ENCODE measurements around the gene PFKL.

The PFKL gene

GRCh38 chr21:44310628-44311507, 11.0 kb downstream of the PFKL start:
- H3K9me3 ChIP-seq (ENCODE audit: low read depth, low read length): no peaks in the 10 kb centered on the region
- H3K36me3 ChIP-seq (ENCODE audit: insufficient read depth, low read length): no peaks in the 10 kb centered on the region; the same call in 1 of the 2 replicates
- no peak overlapping the region for H3K27ac ChIP-seq
- H3K9ac ChIP-seq (ENCODE audit: insufficient read length): no peak overlapping the region
- DNase-seq (ENCODE audit: low read depth, low spot score): no peak
- no peak overlapping the region for H3K4me3 ChIP-seq
- no peak for TF ChIP-seq FOXP2 (optimal IDR thresholded peaks at IDR 0.05; ENCODE audit: control extremely low read depth, extremely low read length, insufficient read depth)
- no peak for TF ChIP-seq POLR2AphosphoS5 (IDR thresholded peaks at IDR 0.05; ENCODE audit: borderline replicate concordance, low read depth, low read length)
- TF ChIP-seq EZH2 (IDR thresholded peaks at IDR 0.05): no peak

GRCh38 chr21:44312089-44312488, 12.2 kb downstream of the PFKL start:
- H3K27ac ChIP-seq: no peak overlapping the region
- no peak overlapping the region for H3K9ac ChIP-seq (ENCODE audit: insufficient read length)
- H3K9me3 ChIP-seq (ENCODE audit: low read depth, low read length): no peaks in the 10 kb centered on the region
- H3K4me3 ChIP-seq: no peak overlapping the region
- no peak for TF ChIP-seq EZH2 (IDR thresholded peaks at IDR 0.05)
- no peak for TF ChIP-seq FOXP2 (optimal IDR thresholded peaks at IDR 0.05; ENCODE audit: control extremely low read depth, extremely low read length, insufficient read depth)
- TF ChIP-seq POLR2AphosphoS5 (IDR thresholded peaks at IDR 0.05; ENCODE audit: borderline replicate concordance, low read depth, low read length): no peak
- no peaks in the 10 kb centered on the region; the same call in 1 of the 2 replicates for H3K36me3 ChIP-seq (ENCODE audit: insufficient read depth, low read length)
- no peak for DNase-seq (ENCODE audit: low read depth, low spot score)

- Histone ChIP-seq H3K36me3 (ENCODE audit: insufficient read depth, low read length) (no peaks in the 10 kb centered on the region; the same call in 1 of the 2 replicates), H3K4me3 (no peak overlapping the region), H3K9ac (ENCODE audit: insufficient read length) (no peak overlapping the region), H3K27ac (no peak overlapping the region), H3K9me3 (ENCODE audit: low read depth, low read length) (no peaks in the 10 kb centered on the region)
- DNase-seq (ENCODE audit: low read depth, low spot score): no peak
- TF ChIP-seq EZH2 (IDR thresholded peaks at IDR 0.05) (no peak), FOXP2 (optimal IDR thresholded peaks at IDR 0.05; ENCODE audit: control extremely low read depth, extremely low read length, insufficient read depth) (no peak), POLR2AphosphoS5 (IDR thresholded peaks at IDR 0.05; ENCODE audit: borderline replicate concordance, low read depth, low read length) (no peak)
These were observed 12.9 kb downstream of the PFKL start for GRCh38 chr21:44312716-44313115.

GRCh38 chr21:44313451-44313850, 13.6 kb downstream of the PFKL start:
- Histone ChIP-seq H3K4me3 (no peak overlapping the region), H3K27ac (no peak overlapping the region), H3K36me3 (ENCODE audit: insufficient read depth, low read length) (no peaks in the 10 kb centered on the region; the same call in 1 of the 2 replicates), H3K9ac (ENCODE audit: insufficient read length) (no peak overlapping the region), H3K9me3 (ENCODE audit: low read depth, low read length) (no peaks in the 10 kb centered on the region)
- no peak for DNase-seq (ENCODE audit: low read depth, low spot score)
- no peak for TF ChIP-seq POLR2AphosphoS5 (IDR thresholded peaks at IDR 0.05; ENCODE audit: borderline replicate concordance, low read depth, low read length)
- no peak for TF ChIP-seq FOXP2 (optimal IDR thresholded peaks at IDR 0.05; ENCODE audit: control extremely low read depth, extremely low read length, insufficient read depth)
- no peak for TF ChIP-seq EZH2 (IDR thresholded peaks at IDR 0.05)

- TF ChIP-seq FOXP2 (optimal IDR thresholded peaks at IDR 0.05; ENCODE audit: control extremely low read depth, extremely low read length, insufficient read depth) (no peak), POLR2AphosphoS5 (IDR thresholded peaks at IDR 0.05; ENCODE audit: borderline replicate concordance, low read depth, low read length) (no peak), EZH2 (IDR thresholded peaks at IDR 0.05) (no peak)
- Histone ChIP-seq H3K9ac (ENCODE audit: insufficient read length) (no peak overlapping the region), H3K27ac (no peak overlapping the region), H3K9me3 (ENCODE audit: low read depth, low read length) (no peaks in the 10 kb centered on the region), H3K36me3 (ENCODE audit: insufficient read depth, low read length) (no peaks in the 10 kb centered on the region; the same call in 1 of the 2 replicates), H3K4me3 (no peak overlapping the region)
- no peak for DNase-seq (ENCODE audit: low read depth, low spot score)
These were observed 14.3 kb downstream of the PFKL start for GRCh38 chr21:44314128-44314527.

GRCh38 chr21:44314561-44314960, 14.7 kb downstream of the PFKL start:
- Histone ChIP-seq H3K9ac (ENCODE audit: insufficient read length) (no peak overlapping the region), H3K27ac (no peak overlapping the region), H3K36me3 (ENCODE audit: insufficient read depth, low read length) (no peaks in the 10 kb centered on the region; the same call in 1 of the 2 replicates), H3K9me3 (ENCODE audit: low read depth, low read length) (no peaks in the 10 kb centered on the region), H3K4me3 (no peak overlapping the region)
- no peak for DNase-seq (ENCODE audit: low read depth, low spot score)
- TF ChIP-seq FOXP2 (optimal IDR thresholded peaks at IDR 0.05; ENCODE audit: control extremely low read depth, extremely low read length, insufficient read depth): no peak
- no peak for TF ChIP-seq POLR2AphosphoS5 (IDR thresholded peaks at IDR 0.05; ENCODE audit: borderline replicate concordance, low read depth, low read length)
- no peak for TF ChIP-seq EZH2 (IDR thresholded peaks at IDR 0.05)

- Histone ChIP-seq H3K9me3 (ENCODE audit: low read depth, low read length) (no peaks in the 10 kb centered on the region), H3K4me3 (no peak overlapping the region), H3K9ac (ENCODE audit: insufficient read length) (no peak overlapping the region), H3K36me3 (ENCODE audit: insufficient read depth, low read length) (no peaks in the 10 kb centered on the region; the same call in 1 of the 2 replicates), H3K27ac (no peak overlapping the region)
- DNase-seq (ENCODE audit: low read depth, low spot score): no peak
- TF ChIP-seq FOXP2 (optimal IDR thresholded peaks at IDR 0.05; ENCODE audit: control extremely low read depth, extremely low read length, insufficient read depth) (no peak), POLR2AphosphoS5 (IDR thresholded peaks at IDR 0.05; ENCODE audit: borderline replicate concordance, low read depth, low read length) (no peak), EZH2 (IDR thresholded peaks at IDR 0.05) (no peak)
These were observed 15.9 kb downstream of the PFKL start for GRCh38 chr21:44315691-44316203.

- Histone ChIP-seq H3K4me3 (no peak overlapping the region), H3K9me3 (ENCODE audit: low read depth, low read length) (no peaks in the 10 kb centered on the region), H3K36me3 (ENCODE audit: insufficient read depth, low read length) (no peaks in the 10 kb centered on the region; the same call in 1 of the 2 replicates), H3K27ac (no peak overlapping the region), H3K9ac (ENCODE audit: insufficient read length) (no peak overlapping the region)
- no peak for DNase-seq (ENCODE audit: low read depth, low spot score)
- TF ChIP-seq FOXP2 (optimal IDR thresholded peaks at IDR 0.05; ENCODE audit: control extremely low read depth, extremely low read length, insufficient read depth) (no peak), EZH2 (IDR thresholded peaks at IDR 0.05) (no peak), POLR2AphosphoS5 (IDR thresholded peaks at IDR 0.05; ENCODE audit: borderline replicate concordance, low read depth, low read length) (no peak)
These were observed 16.5 kb downstream of the PFKL start for GRCh38 chr21:44316277-44316900.
